IMR-90 (cell line): Measurements from ENCODE around the gene FTO. TPM values are rescaled to one million over a fixed set of nuclear protein-coding genes. Genes with fewer than 3 reads are reported as not detected.

ENCODE experiments used
- ATAC-seq: fragments of 200-7000 bp; cut with Tn5 transposase; 2 replicates; pipeline ENCODE4 v1.9.1; 2020; ENCODE audit warnings: low read depth, mild to moderate bottlenecking, moderate library complexity
- BruUV-seq: library from RNA; stranded (reverse); fragments of 400-500 nt; replicated peaks from 2 replicates; lab custom pipeline; 2021; lab: Mats Ljungman, UMichigan
- CTCF ChIA-PET: fragments of 300-600 bp; formaldehyde crosslinking; extraction: SDS; loops from one replicate; lab custom pipeline; 2021; ENCODE audit warnings: antibody characterized with exemption; lab: Yijun Ruan, JAX
- POLR2A ChIA-PET: fragments of 300-600 bp; sonication (Branson Sonifier 250); formaldehyde crosslinking; loops from one replicate; lab custom pipeline; 2022; ENCODE audit warnings: antibody characterized with exemption; ENCODE audit not compliant: unreplicated experiment; lab: Charles Lee
- DNase-seq: peaks from one replicate; pipeline ENCODE4 v3.0.0; 2013
- H2AFZ ChIP-seq: replicated peaks from 2 replicates; pipeline ENCODE3; 2013; ENCODE audit warnings: low read length, mild to moderate bottlenecking; ENCODE audit not compliant: poor library complexity
- H2AK5ac ChIP-seq: 2 replicates; pipeline ENCODE4 v1.6.1; 2013; ENCODE audit warnings: low read depth, low read length, inconsistent platforms
- H2AK9ac ChIP-seq: replicated peaks from 2 replicates; pipeline ENCODE3; 2013; ENCODE audit warnings: mild to moderate bottlenecking, low read depth, low read length, moderate library complexity; ENCODE audit not compliant: poor library complexity
- H2BK120ac ChIP-seq: 2 replicates; pipeline ENCODE4 v1.6.1; 2013; ENCODE audit warnings: low read depth, low read length, inconsistent platforms
- H2BK15ac ChIP-seq: 3 replicates; pipeline ENCODE4 v1.6.1; 2013; ENCODE audit warnings: low read depth, low read length, inconsistent platforms
- H2BK20ac ChIP-seq: 2 replicates; pipeline ENCODE4 v1.6.1; 2013; ENCODE audit warnings: low read depth, mild to moderate bottlenecking, inconsistent platforms, low read length, moderate library complexity
- H2BK5ac ChIP-seq: 2 replicates; pipeline ENCODE4 v1.6.1; 2013; ENCODE audit warnings: mild to moderate bottlenecking, low read depth, low read length, inconsistent platforms; ENCODE audit not compliant: poor library complexity, severe bottlenecking
- H3K14ac ChIP-seq: replicated peaks from 2 replicates; pipeline ENCODE4 v1.6.1; 2013; ENCODE audit warnings: low read depth, low read length, inconsistent platforms
- H3K18ac ChIP-seq: 2 replicates; pipeline ENCODE4 v1.6.1; 2013; ENCODE audit warnings: low read depth, low read length, control low read depth
- H3K23ac ChIP-seq: 2 replicates; pipeline ENCODE4 v1.6.1; 2013; ENCODE audit warnings: low read depth, low read length, inconsistent platforms
- H3K27ac ChIP-seq: 2 replicates; pipeline ENCODE4 v1.5.1; 2013; ENCODE audit warnings: mild to moderate bottlenecking, control low read depth, low read length; ENCODE audit not compliant: insufficient read depth
- H3K27me3 ChIP-seq: 2 replicates; pipeline ENCODE4 v1.6.1; 2013; ENCODE audit warnings: low read length; ENCODE audit not compliant: control insufficient read depth, insufficient read depth
- H3K36me3 ChIP-seq: 2 replicates; pipeline ENCODE4 v1.6.1; 2013; ENCODE audit warnings: low read length, mixed read lengths; ENCODE audit not compliant: control insufficient read depth, insufficient read depth
- H3K4ac ChIP-seq: 2 replicates; pipeline ENCODE4 v1.6.1; 2013; ENCODE audit warnings: low read depth, low read length, inconsistent platforms
- H3K4me1 ChIP-seq: 2 replicates; pipeline ENCODE4 v1.6.1; 2013; ENCODE audit warnings: low read length, mixed read lengths; ENCODE audit not compliant: control insufficient read depth, insufficient read depth
- H3K4me2 ChIP-seq: 2 replicates; pipeline ENCODE4 v1.6.1; 2013; ENCODE audit warnings: low read depth, mild to moderate bottlenecking, control low read depth, low read length, moderate library complexity
- H3K4me3 ChIP-seq: 2 replicates; pipeline ENCODE4 v1.5.1; 2013; ENCODE audit warnings: low read depth, mild to moderate bottlenecking, control low read depth, low read length, moderate library complexity; ENCODE audit not compliant: insufficient read depth
- H3K56ac ChIP-seq: 2 replicates; pipeline ENCODE4 v1.6.1; 2013; ENCODE audit warnings: low read length, inconsistent platforms; ENCODE audit not compliant: insufficient read depth; ENCODE audit errors: extremely low read depth
- H3K79me1 ChIP-seq, 2 experiments: 2 replicates each; pipeline ENCODE4 v1.6.1; 2013; ENCODE audit warnings: low read length in 2 of 2, inconsistent platforms in 1 of 2, low read depth in 1 of 2
- H3K9ac ChIP-seq: 2 replicates; pipeline ENCODE4 v1.6.1; 2013; ENCODE audit warnings: low read depth, low read length, control low read depth
- H3K9me1 ChIP-seq: 2 replicates; pipeline ENCODE4 v1.6.1; 2013; ENCODE audit warnings: low read length, inconsistent platforms; ENCODE audit not compliant: insufficient read depth
- H3K9me3 ChIP-seq: 2 replicates; pipeline ENCODE4 v1.6.1; 2013; ENCODE audit warnings: low read length; ENCODE audit not compliant: control insufficient read depth, insufficient read depth
- H4K20me1 ChIP-seq: 2 replicates; pipeline ENCODE4 v1.6.1; 2013; ENCODE audit warnings: low read length, inconsistent platforms; ENCODE audit not compliant: insufficient read depth
- H4K5ac ChIP-seq: 2 replicates; pipeline ENCODE4 v1.6.1; 2013; ENCODE audit warnings: mild to moderate bottlenecking, low read depth, low read length, control low read depth
- H4K8ac ChIP-seq, 2 experiments: 2 replicates each; pipeline ENCODE4 v1.6.1; 2013; ENCODE audit warnings: low read depth in 2 of 2, low read length in 2 of 2, control low read depth in 1 of 2, inconsistent platforms in 1 of 2
- H4K91ac ChIP-seq: 2 replicates; pipeline ENCODE4 v1.6.1; 2013; ENCODE audit warnings: low read depth, low read length, inconsistent platforms; ENCODE audit not compliant: insufficient read depth
- CEBPB ChIP-seq: IDR thresholded peaks from 2 replicates; pipeline ENCODE4 v1.6.1; 2012; ENCODE audit warnings: low read depth, low read length, improper control_type of control experiment
- CHD1 ChIP-seq: IDR thresholded peaks from 2 replicates; pipeline ENCODE4 v1.6.1; 2012; ENCODE audit warnings: low read depth, low read length, improper control_type of control experiment
- CTCF ChIP-seq: conservative IDR thresholded peaks from 2 replicates; pipeline ENCODE4 v1.5.1; 2012; ENCODE audit warnings: mild to moderate bottlenecking, low read depth, low read length, improper control_type of control experiment
- ELK1 ChIP-seq: fragments of 150-350 bp; IDR thresholded peaks from 2 replicates; pipeline ENCODE4 v1.6.1; 2016; ENCODE audit warnings: low read depth, mild to moderate bottlenecking, low read length, moderate library complexity, borderline replicate concordance
- MAFK ChIP-seq: IDR thresholded peaks from 2 replicates; pipeline ENCODE4 v1.6.1; 2012; ENCODE audit warnings: low read depth, low read length, improper control_type of control experiment
- MAZ ChIP-seq: IDR thresholded peaks from 2 replicates; pipeline ENCODE4 v1.6.1; 2012; ENCODE audit warnings: low read depth, mild to moderate bottlenecking, low read length, improper control_type of control experiment, moderate library complexity, borderline replicate concordance
- MXI1 ChIP-seq: IDR thresholded peaks from 2 replicates; pipeline ENCODE4 v1.6.1; 2012; ENCODE audit warnings: low read depth, mild to moderate bottlenecking, low read length, moderate library complexity, borderline replicate concordance
- NFE2L2 ChIP-seq: fragments of 150-350 bp; IDR thresholded peaks from 2 replicates; pipeline ENCODE4 v1.6.1; 2016; ENCODE audit warnings: low read depth, mild to moderate bottlenecking, low read length
- POLR2A ChIP-seq: IDR thresholded peaks from 2 replicates; pipeline ENCODE4 v1.6.1; 2012; ENCODE audit warnings: mild to moderate bottlenecking, low read depth, low read length
- RAD21 ChIP-seq: IDR thresholded peaks from 2 replicates; pipeline ENCODE4 v1.6.1; 2012; ENCODE audit warnings: low read length, improper control_type of control experiment
- USF2 ChIP-seq: fragments of 150-350 bp; IDR thresholded peaks from 2 replicates; pipeline ENCODE4 v1.6.1; 2017; ENCODE audit warnings: mild to moderate bottlenecking, antibody characterized with exemption, low read length, low read depth
- WGBS, 2 experiments: methylation state at CpG; one replicate each; pipeline versions ENCODE4 v1.1.5 to v1.1.7; 2013; ENCODE audit warnings: missing lambda C conversion rate in 2 of 2; ENCODE audit not compliant: insufficient read length in 1 of 2; ENCODE audit errors: extremely low coverage in 2 of 2; 5-methylcytosine and 5-hydroxymethylcytosine counted together
- dilution Hi-C: fragments of 300-500 bp; cut with HindIII; formaldehyde crosslinking; loops from one replicate; pipeline ENCODE4 v1.14.3; 2018; ENCODE audit warnings: low sequenced_read_pairs; ENCODE audit not compliant: unreplicated experiment
- in situ Hi-C: fragments of 300-500 bp; cut with MboI; formaldehyde crosslinking; loops from 3 replicates; pipeline ENCODE4 v1.14.3; 2019; ENCODE audit warnings: low sequenced_read_pairs, inconsistent platforms, mixed read lengths
- intact Hi-C: fragments of 100-400 bp; cut with micrococcal nuclease; formaldehyde crosslinking; loops from 2 replicates; pipeline ENCODE4 v1.10.0; 2022
- polyA plus RNA-seq, 3 experiments: library from polyadenylated mRNA; depleted of rRNA; stranded (reverse); fragments of >200 nt; gene quantifications; 2 replicates each; pipeline ENCODE4 v1.2.3, GENCODE V29; 2012; ENCODE audit warnings: low replicate concordance in 1 of 3
- total RNA-seq: library from RNA; depleted of rRNA; stranded (reverse); fragments of >200 nt; gene quantifications from 2 replicates; pipeline ENCODE4 v1.2.3, GENCODE V29; 2012

The FTO gene
- total and polyA plus RNA-seq, 2 of the 4 experiments (the other 2 are of a cell fraction), result 70.3 to 132 TPM

GRCh38 chr16:54022362-54022761 lies 318.4 kb downstream of the FTO start:
- Histone ChIP-seq H3K27me3 (no peaks in the 10 kb centered on the region), H3K4me3 (no peak overlapping the region), H3K9me1 (no peaks in the 10 kb centered on the region), H4K5ac (no peak overlapping the region), H3K9me3 (no peaks in the 10 kb centered on the region), H2BK15ac (no peak overlapping the region), H3K4me2 (no peak overlapping the region), H3K4ac (no peak overlapping the region), H3K79me1 (no peaks in the 10 kb centered on the region), H3K14ac (no peak overlapping the region), H2AFZ (no peak overlapping the region), H3K9ac (no peak overlapping the region), H3K36me3 (no peaks in the 10 kb centered on the region), H2BK5ac (no peak overlapping the region), H2BK20ac (no peak overlapping the region), H3K27ac (no peak overlapping the region), H3K23ac (no peak overlapping the region), H3K18ac (no peak overlapping the region), H4K91ac (no peak overlapping the region), H2AK5ac (no peak overlapping the region), H3K4me1 (peaks cover 2% of the 10 kb centered on the region; the same call in 1 of the 2 replicates), H3K56ac (no peak overlapping the region), H2BK120ac (no peak overlapping the region), H2AK9ac (no peak overlapping the region), H4K20me1 (no peaks in the 10 kb centered on the region), H4K8ac (no peak overlapping the region)
- TF ChIP-seq MAFK (no peak), CHD1 (no peak), USF2 (no peak), MXI1 (no peak), RAD21 (no peak), POLR2A (no peak), ELK1 (no peak), CTCF (no peak), CEBPB (no peak), MAZ (no peak), NFE2L2 (no peak)
- dilution Hi-C loops (no loop called here), in situ Hi-C loops (no loop called here), intact Hi-C loops (no loop called here)
- BruUV-seq, result no TSS peak
- no peak for ATAC-seq
- ChIA-PET POLR2A (no interaction called here), CTCF (no interaction called here)
- no CpG with 5 or more reads among the region's 1 CpG for WGBS, 2 experiments
- DNase-seq, result no peak
